Cardiac fibroblast (primary cell): ENCODE measurements around the gene CTIF.

Experiments used
- DNase-seq, 2 donors: peaks; one replicate each; pipeline versions ENCODE4 v3.0.0 to v3.0.0-alpha.2; 2010; ENCODE audit warnings: low read depth in 2 of 2
- H3K4me3 ChIP-seq, 2 donors: replicated peaks in 1 of 2; 1 replicate in 1 of 2; 2 replicates in 1 of 2; pipeline ENCODE4 v1.5.1; 2011; ENCODE audit warnings: low read depth in 2 of 2, low read length in 2 of 2, mild to moderate bottlenecking in 2 of 2, moderate library complexity in 1 of 2
- CTCF ChIP-seq: IDR thresholded peaks from one replicate; pipeline ENCODE4 v1.5.1; 2011; ENCODE audit warnings: low read depth, mild to moderate bottlenecking, low read length, inconsistent platforms

Gene CTIF

GRCh38 chr18:48693006-48693405 is 154.2 kb downstream of the CTIF start:
- TF ChIP-seq CTCF = no peak
- H3K4me3 ChIP-seq = no peak overlapping the region
- DNase-seq = no peak

- H3K4me3 ChIP-seq = no peak overlapping the region
- TF ChIP-seq CTCF = no peak
- peak; percentile 48 to 68 for DNase-seq
Measured at GRCh38 chr18:48693625-48694262, 154.9 kb downstream of the CTIF start.

GRCh38 chr18:48694295-48694694 is 155.5 kb downstream of the CTIF start:
- TF ChIP-seq CTCF = no peak
- DNase-seq = no peak
- H3K4me3 ChIP-seq = no peak overlapping the region

- no peak overlapping the region for H3K4me3 ChIP-seq
- DNase-seq = peak in 1 of 2 donors; percentile 27
- TF ChIP-seq CTCF = no peak
Measured at GRCh38 chr18:48695671-48696070, 156.8 kb downstream of the CTIF start.

GRCh38 chr18:48696218-48696617 is 157.4 kb downstream of the CTIF start:
- no peak for TF ChIP-seq CTCF
- no peak for DNase-seq
- no peak overlapping the region for H3K4me3 ChIP-seq

- no peak for DNase-seq
- TF ChIP-seq CTCF = no peak
- H3K4me3 ChIP-seq = no peak overlapping the region
Measured at GRCh38 chr18:48697441-48697840, 158.6 kb downstream of the CTIF start.

- DNase-seq = no peak
- TF ChIP-seq CTCF = no peak
- no peak overlapping the region for H3K4me3 ChIP-seq
Measured at GRCh38 chr18:48698707-48699106, 159.9 kb downstream of the CTIF start.
